T1000 (cell line): ENCODE measurements around the gene EPB41L2.

Experiments used
- DNase-seq: peaks from one replicate; lab custom pipeline; 2025; ENCODE audit warnings: mixed read lengths; lab: John Stamatoyannopoulos, UW

The EPB41L2 gene

DNA sequence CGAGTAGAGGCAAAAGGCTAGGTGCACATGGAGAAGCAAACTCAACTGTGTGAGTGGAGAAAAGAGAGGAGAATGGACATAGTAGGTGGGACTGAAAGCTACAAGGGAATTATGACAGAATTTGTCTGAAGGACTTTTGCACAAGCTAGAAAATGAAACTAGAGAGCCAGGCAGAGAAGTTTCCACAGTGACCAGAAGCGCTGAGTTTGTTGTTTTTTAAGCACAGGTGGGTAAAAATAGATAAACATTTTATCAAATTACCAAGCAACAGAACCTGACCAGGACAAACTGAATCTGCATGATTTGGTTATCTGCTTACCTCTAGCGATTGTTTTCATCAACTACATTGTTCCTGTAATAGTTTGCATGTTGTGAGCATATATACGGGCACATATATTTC is 197.3 kb downstream of the EPB41L2 start:
- no peak for DNase-seq

DNA sequence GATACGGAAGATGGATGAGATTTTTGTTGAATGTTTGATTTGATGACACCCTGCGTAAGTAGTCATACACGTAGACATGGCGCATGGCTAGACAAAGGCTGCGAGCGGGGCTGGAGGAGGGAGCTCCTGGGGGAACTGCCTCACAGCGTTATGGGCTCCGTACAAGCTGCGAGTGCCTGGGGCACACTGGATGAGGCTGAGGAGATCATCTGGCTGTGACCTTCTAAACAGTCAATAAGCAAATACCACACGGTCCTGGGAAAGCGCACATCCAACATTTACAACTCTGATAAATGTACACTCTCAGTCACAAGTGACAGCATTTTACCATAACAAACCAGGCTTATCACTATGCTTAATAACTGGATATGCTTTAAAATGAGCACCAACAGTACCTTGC is 198.7 kb downstream of the EPB41L2 start:
- DNase-seq, result no peak

DNA sequence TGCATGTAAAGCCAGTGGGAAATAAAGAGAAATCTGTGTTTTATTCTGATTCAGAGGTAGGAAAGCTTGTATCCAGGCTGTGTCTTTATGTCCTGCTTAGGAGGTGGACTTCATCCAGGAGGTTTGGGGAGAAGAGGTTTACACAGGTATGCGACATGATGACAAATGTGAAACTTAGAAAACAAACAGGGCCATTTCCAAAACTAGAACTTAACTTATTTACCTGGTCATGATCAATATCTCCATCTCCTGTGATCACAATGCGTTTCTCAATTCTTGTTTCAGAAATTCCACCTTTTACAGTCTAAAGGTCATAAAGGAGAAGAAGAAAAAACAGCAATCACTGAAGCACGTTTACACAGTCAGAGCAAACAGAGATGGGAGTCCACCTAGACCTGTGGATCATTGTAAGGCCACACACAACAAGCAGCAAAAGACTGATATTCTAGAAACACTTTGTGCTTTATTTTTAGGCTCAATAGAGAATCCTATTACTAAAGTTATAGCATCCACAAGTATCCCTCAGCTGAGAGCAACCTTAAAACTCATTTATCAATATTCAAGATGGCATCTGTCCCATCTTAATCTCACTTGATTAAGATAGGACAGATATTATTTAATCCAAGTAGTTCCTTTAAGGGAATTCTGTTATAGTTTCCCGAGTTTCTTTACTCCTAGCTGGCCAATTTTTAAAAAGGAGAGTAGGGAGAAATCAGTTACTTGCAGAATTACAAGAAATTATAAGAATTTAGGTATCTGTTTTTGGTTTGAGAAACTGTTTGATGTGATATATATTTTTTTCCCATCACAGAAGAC is 199.4 kb downstream of the EPB41L2 start:
- DNase-seq, result no peak

DNA sequence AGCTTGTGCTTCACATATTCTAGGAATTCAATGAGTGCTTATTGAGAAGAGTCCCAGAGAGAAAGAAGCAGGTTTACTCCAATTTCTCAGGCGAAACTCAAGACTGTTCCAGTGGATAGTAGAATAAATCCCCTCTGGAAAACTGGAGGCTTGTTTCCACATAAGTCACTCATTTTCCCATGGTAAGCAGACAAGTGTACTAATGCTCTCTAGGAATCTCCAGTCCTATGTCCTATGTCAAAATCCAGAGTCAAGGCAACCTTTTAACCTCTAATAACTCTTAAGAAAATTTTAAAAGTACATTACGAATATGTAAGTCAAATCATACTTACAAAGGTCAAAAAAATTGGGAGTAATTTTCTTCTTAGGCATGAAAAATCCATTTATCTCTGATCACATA is 200.7 kb downstream of the EPB41L2 start:
- no peak for DNase-seq

DNA sequence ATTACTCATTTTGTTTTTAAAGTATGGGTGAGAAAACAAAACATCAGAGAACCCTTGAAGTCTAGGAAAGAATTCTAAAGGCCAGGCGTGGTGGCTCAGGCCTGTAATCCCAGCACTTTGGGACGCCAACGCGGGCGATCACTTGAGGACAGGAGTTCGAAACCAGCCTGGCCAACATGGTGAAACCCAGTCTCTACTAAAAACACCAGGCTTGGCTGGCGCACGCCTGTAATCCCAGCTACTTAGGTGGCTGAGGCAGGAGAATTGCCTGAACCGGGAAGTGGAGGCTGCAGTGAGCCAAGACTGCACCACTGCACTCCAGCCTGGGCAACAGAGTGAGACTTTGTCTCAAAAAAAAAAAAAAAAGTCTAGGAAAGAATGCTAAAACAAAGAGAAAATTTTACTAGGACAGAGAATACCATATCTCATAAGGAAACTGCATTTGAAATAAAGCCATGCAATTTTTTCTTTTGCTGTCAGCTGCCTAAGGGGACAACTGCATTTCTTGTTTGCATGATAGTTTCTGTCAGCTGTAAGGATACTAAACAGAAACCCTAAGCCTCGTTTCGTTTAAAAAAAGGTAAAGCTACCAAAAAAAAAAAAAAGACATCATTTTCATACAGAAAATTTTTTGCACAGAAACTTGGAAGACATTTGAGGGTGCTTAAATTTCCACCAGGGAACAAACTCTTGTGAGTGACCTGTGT is 203.7 kb downstream of the EPB41L2 start:
- DNase-seq, result no peak

DNA sequence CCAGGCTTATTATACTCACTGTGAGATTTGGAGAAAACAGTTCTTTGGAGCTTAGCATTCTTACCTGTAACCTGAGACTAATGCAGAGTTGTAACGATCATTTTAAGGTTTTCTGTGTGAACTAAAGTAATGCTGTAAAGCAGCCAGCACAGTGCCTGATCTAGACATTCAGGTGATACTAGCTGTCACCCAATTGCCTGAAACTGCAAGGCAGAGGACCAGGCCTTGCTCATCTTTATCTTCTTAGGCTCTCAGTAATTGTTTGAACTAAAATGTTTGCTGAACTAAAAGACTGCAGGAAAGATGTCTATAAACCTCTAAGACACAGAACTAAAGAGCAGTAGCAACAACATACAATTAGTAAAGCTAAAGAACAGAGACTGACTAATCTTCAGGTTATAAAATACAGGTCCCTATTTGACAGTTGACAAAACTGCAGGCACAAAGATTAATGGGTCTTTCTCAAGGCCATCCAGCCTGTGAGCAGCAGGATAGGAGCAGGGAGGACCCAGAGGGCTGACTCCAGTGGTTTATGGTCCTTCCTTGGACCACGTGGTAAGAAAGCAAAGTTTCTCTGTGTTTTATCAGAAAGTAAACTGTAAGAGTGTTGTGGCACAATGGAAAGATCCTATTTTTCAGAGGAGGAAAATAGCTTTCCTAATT is 204.4 kb downstream of the EPB41L2 start:
- no peak for DNase-seq

DNA sequence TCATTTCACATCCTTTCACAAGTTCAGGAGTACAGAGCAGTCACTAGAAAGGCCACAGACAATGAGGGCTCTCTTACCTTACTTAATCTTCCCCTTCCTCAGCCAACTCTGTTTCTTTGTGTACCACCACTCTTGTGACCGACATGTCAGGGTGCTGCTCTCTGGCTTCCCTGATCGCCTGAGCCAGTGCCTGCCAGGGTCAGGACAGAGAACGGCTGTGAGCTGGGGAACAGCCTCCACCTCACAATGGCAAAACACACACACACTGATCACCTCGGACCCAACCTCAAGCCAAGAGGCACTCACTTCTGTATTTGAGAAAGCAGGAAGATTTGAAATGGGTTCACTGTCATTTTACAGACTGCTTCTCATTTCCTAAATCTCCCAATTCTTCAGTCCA is 205.0 kb downstream of the EPB41L2 start:
- no peak for DNase-seq

DNA sequence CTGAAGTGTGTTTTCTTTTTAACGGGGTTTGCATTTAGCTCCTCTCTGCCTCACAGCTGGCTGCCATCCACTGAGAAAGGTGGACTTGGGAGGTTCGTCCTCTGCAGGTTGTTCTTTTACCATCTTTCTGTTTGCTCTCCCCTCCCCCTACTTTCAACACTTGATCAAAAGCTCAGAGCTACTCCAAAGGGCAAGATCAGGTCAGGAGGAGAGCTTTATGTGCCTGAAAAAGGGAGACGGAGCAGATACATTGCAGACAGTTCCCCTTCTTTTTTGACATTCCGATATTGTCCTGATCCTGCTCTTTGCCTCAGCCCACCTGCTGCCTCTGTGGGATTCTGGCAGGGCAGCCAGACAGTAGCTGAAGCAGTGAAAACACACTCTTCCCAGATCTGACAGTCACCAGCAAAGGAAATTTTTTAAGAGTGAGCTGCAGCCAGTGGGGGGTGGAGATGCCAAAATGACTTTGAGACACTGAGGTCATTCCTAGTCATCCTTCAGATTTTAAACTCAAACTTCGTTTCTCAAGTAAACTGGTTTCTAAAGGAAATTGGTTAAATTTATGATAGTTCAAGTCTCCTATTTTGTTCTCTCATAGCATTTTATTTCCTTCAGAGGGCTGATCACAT is 209.4 kb downstream of the EPB41L2 start:
- no peak for DNase-seq

DNA sequence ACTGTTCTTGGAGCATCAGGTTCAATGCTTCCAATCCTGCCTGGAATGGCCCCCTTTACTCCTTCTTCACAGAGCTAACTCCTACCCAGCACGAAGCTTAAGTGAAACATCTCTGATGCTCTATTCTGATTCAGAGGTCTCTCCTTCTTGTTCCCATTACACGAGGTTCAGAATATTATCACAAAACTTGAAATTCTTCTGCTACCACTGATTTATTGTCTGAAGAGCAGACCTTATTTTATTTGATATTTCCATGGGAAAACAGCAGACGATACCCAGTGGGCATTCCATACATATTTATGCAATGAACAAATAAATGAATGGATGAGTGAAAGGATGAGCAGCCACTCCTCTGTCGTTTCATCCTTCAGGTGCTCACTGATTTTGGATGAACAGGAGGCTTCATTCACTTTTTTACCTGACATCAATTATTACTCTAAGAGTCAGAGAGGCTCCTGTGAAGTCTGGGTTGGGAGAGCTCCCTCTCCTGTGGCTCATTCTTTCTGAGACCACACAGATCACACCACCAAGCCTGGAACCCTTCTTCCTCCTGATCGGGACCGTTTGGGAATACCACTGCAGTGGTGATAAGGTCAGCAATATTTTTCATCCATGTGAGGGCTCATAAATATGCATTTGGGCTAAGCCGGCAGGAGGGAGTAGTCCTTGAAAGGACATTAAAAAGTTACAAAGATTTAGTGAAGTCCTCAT is 210.0 kb downstream of the EPB41L2 start:
- no peak for DNase-seq

DNA sequence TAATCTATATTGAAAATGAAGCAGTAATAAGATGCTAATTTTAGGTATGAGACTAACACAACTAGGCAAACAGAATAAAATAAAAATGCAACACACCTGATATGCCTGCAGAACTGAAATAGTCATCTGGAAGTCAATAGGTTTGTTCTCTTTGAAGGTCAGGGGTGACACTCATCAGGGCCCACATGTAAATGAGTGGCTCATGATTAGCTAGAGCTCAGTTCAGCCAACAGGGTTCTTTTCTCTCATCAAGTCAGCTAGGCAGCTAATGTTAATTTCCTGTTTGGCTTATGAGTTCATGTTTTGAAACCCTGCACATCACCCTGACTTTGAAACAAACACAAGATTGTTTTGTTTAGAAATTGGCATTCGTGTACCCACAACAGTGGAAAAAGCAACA is 212.0 kb downstream of the EPB41L2 start:
- no peak for DNase-seq

DNA sequence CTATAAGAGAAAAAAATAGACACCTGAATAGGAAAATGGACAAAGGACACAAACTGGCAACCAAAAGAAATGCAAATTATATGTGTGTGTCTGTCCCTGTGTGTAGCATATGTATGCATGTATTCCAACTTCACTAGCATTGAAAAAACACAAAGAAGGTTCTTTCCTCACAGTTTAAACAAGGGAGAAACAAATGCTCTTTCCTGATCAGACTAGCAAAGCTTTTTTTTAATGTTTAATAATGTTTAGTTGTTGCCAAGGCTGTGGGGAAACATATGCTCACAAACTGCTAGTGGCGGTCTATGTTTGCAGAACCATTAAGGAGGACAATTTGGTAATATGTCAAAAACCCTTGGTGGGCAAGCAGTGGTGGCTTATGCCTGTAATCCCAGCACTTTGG is 213.5 kb downstream of the EPB41L2 start:
- DNase-seq, result no peak

DNA sequence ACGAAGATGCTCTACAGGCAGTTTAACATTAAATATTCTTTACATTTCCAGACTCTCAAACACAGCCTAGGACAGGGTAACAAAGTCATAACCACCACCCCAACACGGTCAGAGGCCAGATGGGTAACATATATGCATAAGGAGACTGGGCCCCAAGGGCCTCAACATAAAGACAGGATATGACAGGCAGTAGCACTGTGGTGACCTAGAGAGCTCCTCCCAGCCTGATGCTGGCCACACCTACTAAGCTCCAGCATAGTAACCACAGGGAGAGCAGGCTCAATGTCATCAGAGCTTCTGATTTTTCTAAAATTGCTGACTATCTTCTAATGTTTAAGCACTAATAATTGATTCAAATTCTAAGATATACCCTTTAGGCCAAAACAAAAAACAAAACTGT is 214.1 kb downstream of the EPB41L2 start:
- DNase-seq, result no peak

DNA sequence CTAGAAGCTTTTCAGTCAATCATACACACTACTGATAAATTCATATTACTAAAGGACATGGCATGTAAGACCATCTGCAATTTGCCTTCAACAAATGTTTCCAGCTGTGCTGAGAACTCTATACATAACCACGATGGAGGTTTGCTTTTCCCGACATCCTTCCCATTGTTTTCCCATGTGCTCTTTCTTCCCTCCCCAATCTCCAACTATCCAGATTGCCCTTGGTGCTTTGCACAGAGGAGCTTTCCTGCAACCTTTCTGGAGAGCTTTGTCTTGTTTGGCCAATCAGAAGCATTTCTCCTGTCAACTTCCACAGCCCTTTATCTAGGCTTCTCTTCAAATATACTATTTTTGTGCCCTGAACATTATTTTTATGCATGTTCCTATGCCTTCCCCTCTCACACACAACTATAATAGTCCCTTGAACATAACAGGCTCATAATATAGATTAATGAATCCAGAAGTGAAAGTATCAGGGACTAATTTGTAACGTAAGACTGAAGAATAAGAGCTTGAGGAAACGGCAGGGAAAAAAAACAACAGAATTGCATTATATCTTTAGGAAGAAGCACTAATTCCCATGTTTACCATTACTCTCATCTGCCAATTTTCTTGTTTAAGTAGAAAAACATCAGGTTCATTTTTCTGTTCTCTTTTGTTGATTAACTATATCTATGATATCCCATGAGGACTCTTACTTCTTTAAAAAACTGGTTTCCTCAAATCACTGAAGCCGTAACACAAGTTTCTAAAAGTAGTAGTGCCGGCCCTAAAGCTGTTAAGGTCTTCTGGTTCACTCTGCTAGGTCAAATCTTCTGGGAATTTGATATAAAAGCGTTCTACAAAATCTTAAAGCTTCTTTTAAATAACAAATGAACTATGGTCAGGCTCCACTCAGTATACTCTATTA is 215.8 kb downstream of the EPB41L2 start:
- DNase-seq, result no peak

DNA sequence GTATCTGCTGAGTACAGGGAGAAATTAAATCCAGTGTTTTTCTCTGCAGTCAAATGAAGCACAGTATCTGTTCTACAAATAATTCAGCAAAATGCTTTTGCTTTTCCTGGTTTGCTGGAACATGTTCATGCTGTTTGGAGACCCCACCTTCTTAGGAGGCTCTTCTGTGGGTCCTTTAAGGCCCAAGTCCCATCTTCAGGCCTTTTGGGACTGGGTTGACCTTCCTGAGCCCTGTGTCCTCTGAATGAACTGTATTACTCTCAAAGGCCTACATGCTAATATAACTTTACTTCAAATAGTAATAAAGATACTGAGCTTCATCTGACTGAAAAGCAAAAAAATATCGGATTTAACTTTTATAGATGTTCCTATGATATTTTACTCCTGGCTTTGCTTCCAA is 216.5 kb downstream of the EPB41L2 start:
- no peak for DNase-seq

DNA sequence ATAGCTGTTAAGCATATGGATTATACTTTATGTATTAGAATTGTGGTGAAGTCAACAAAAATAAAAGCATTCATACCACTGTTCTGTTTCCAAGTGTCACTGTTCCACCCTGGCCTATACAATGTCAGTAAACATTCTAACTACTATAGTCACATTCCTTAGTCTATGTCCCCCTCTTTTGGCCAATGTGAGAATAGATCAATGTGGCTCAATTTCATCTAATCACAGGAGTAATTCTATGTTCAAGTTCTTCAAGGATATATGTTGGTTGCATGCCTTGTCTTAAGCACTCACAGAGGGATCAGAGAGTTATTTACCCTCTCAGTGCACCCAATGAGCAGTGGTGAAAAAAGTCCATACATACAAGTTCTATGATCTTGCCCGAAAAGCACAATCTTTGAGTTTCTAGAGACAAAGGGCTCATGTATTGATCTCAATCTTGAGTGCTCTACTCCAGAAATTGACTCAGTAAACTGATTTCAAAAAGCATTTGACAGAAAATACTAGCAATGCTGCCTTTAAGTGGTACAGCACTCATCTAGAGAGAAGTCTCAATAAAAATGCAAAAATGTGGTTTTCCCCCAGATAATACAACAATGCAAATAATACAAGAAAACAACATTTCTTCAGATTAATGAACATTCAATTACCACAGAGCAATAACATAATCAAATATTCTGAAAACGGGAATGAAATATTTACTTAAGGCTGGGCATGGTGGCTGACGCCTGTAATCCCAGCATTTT is 219.3 kb downstream of the EPB41L2 start:
- DNase-seq, result no peak

DNA sequence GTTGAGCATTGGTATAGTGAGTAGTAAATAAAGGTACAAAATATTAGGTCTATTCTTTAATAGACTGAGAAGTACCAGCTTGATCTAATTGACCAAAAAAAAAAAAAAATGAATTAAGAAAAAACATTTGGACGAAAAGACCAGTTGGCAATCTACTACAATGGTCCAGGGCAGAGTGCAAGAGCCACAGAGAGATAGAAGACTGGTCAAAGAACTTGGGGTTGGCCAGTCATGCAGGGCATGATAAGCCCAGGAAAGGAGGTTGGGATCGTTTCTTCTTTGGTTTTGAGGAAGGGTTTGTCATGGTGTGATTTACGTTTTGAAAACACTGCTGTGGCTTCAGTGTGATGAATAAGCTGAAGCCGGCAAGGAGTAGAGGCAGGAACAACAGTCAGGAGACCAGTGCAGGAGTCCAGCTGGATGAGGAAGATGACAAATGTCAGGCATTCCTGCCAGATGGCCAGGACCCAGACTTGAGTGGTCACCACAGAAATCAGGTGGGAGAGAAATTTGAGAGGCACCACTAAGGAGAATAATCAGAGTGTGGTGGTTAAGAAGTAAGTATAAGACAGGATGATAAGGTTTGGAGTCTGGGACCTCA is 221.8 kb downstream of the EPB41L2 start:
- no peak for DNase-seq

DNA sequence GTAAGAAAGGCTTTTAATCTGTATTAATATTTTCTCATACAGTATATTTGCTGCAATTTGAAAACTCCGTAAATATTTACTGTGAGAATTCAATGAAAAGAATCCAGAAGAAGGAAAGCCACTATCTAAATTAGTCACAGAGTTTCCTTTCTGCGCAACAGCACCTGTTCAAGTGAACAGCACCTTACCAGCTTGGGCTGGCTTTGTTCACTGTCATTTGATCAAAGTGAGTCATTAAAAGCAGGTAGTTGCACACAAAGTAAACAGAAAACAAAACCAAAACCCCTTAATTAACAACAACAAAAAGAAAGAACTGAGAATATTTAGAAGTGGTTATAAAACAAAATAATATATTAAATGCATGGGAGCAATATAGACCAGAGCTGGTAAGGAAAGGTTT is 223.0 kb downstream of the EPB41L2 start:
- DNase-seq, result no peak

DNA sequence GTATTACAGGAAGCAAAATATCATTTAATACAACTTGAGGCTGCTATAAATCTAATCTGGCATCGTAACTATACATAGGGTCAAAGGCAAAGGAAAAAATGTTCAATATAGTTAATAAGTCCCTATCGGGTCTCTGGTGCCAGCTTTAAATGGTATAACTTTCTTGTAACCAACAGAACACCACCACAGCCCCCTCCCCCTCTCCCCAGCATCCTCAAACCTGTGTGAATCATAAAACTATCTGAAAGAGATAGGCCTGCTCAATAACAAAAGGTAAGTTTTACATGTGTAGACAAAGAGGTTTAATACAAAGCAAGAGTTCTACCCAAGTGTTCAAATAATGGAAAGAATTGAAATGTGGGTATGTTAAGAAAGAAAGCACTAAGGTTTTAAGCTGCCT is 223.7 kb downstream of the EPB41L2 start:
- DNase-seq, result no peak

DNA sequence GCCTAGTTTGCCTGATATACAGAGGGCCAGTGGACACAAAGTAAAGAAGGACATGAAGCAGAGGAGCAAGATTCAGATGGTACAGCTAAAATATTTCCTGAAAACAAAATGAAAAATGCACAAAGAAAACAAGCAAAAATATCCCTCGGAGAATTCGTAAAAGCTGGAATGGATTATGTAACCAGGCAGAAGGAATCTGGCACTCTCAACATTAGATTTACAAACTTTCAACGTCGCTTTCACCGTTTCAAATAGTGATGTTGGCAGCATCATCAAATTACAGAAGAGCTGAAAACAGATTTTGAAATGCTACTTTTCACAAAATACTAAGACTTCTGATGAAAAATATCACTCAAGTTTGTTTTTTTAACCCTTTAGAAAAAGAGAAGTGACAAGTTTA is 224.1 kb downstream of the EPB41L2 start:
- DNase-seq, result no peak
